Measurements from ENCODE around the gene IL1RAP. TPM values are rescaled to one million over a fixed set of nuclear protein-coding genes. Genes with fewer than 3 reads are reported as not detected.

Gene IL1RAP
- total RNA-seq, 4 donors from 2014 or later, result 4.5 to 13.9 (median 5.2) TPM

DNA sequence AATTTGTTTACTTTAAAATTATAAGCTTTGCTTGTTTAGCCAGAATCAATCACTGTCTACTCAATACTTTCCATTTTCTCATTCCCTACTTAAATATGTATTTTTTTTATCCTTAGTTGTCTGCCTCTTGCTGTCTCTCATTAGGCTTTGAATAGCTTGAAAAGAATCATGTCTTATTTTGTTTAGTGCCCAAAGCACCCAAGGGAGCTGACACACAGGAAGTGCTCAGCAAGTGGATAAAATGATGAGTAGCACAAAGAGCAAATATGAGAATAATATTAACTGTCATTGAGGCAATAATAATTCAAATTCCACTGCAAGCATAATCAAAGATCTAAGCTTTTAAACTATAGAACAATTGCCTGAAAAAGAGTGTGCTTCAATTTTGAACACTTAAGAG lies 19.0 kb upstream of the IL1RAP start:
- no peaks in the 10 kb centered on the region for H3K4me1 ChIP-seq
- DNase-seq (ENCODE audit: extremely low spot score), result no peak
- TF ChIP-seq POLR2A (IDR thresholded peaks at IDR 0.05; ENCODE audit: low read depth) (no peak), POLR2AphosphoS5 (IDR thresholded peaks at IDR 0.05) (no peak), EP300 (IDR thresholded peaks at IDR 0.05) (no peak)
- TF ChIP-seq, protein P1, sequence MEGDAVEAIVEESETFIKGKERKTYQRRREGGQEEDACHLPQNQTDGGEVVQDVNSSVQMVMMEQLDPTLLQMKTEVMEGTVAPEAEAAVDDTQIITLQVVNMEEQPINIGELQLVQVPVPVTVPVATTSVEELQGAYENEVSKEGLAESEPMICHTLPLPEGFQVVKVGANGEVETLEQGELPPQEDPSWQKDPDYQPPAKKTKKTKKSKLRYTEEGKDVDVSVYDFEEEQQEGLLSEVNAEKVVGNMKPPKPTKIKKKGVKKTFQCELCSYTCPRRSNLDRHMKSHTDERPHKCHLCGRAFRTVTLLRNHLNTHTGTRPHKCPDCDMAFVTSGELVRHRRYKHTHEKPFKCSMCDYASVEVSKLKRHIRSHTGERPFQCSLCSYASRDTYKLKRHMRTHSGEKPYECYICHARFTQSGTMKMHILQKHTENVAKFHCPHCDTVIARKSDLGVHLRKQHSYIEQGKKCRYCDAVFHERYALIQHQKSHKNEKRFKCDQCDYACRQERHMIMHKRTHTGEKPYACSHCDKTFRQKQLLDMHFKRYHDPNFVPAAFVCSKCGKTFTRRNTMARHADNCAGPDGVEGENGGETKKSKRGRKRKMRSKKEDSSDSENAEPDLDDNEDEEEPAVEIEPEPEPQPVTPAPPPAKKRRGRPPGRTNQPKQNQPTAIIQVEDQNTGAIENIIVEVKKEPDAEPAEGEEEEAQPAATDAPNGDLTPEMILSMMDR (IDR thresholded peaks at IDR 0.05), result no peak

DNA sequence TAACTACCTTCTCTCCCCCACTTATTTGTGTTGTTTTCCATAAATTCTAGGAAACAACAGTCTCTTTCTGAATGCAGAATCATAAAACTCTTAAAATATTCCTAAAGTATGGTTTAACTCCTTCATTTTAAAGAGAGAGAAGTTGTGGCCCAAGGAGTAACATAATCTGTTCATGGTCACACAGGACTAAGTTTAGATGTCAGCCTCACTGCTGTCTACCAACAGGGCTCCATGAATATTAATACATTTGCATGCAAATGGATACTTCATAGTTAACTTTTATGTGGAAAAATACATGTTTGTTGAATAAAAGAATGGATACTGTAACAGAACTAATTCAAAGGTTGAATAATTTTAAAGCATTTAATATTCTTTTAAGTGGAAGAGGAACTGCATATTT lies 18.5 kb upstream of the IL1RAP start:
- no peaks in the 10 kb centered on the region for H3K9me3 ChIP-seq
- TF ChIP-seq, protein P1 (IDR thresholded peaks at IDR 0.05), result no peak
- TF ChIP-seq POLR2AphosphoS5 (IDR thresholded peaks at IDR 0.05), result no peak
- no peak for TF ChIP-seq EP300 (IDR thresholded peaks at IDR 0.05)
- DNase-seq (ENCODE audit: extremely low spot score), result no peak
- intact Hi-C loops (cut with DNase I), result no loop called here
- no peak overlapping the region for H3K4me3 ChIP-seq
- H3K36me3 ChIP-seq, result no peaks in the 10 kb centered on the region
- no peaks in the 10 kb centered on the region for H3K27me3 ChIP-seq
- no peaks in the 10 kb centered on the region for H3K4me1 ChIP-seq
- H3K27ac ChIP-seq (replicated peaks in 1 of 4), result no peak overlapping the region

More for the DNA sequence above, 19.0 kb upstream of the IL1RAP start:
- Histone ChIP-seq H3K27ac (replicated peaks in 1 of 4) (no peak overlapping the region), H3K4me3 (no peak overlapping the region), H3K9me3 (no peaks in the 10 kb centered on the region), H3K27me3 (no peaks in the 10 kb centered on the region), H3K36me3 (no peaks in the 10 kb centered on the region)
- intact Hi-C loops (cut with DNase I), result no loop called here

DNA sequence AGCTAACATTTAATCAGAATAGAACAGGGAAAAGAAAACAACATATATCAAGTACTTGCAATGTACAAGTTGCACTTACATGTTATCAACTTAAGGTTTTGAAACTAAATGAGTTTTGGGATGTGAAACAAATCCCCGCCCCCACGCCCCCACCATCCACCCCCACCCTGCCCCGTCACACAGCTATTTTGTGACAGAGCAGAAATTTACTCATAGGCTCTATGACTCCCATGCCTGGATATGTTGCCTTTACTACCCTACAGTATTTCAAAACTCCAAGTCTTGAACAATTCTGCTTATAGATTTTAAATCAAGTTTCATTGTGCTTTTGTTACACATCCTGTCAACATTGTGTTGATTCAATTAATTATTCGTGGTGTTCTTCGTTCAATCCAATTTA lies 18.1 kb upstream of the IL1RAP start:
- no peak overlapping the region for H3K4me3 ChIP-seq
- H3K36me3 ChIP-seq, result no peaks in the 10 kb centered on the region
- TF ChIP-seq POLR2A (IDR thresholded peaks at IDR 0.05; ENCODE audit: low read depth) (no peak), EP300 (IDR thresholded peaks at IDR 0.05) (no peak), POLR2AphosphoS5 (IDR thresholded peaks at IDR 0.05) (no peak)
- TF ChIP-seq, protein P1 (IDR thresholded peaks at IDR 0.05), result no peak
- WGBS, result 73% methylated on average over 5 of the region's 5 CpGs
- DNase-seq (ENCODE audit: extremely low spot score), result no peak
- intact Hi-C loops (cut with DNase I), result no loop called here
- H3K9me3 ChIP-seq, result no peaks in the 10 kb centered on the region
- no peak overlapping the region for H3K27ac ChIP-seq (replicated peaks in 1 of 4)
- no peaks in the 10 kb centered on the region for H3K27me3 ChIP-seq
- H3K4me1 ChIP-seq, result no peaks in the 10 kb centered on the region

DNA sequence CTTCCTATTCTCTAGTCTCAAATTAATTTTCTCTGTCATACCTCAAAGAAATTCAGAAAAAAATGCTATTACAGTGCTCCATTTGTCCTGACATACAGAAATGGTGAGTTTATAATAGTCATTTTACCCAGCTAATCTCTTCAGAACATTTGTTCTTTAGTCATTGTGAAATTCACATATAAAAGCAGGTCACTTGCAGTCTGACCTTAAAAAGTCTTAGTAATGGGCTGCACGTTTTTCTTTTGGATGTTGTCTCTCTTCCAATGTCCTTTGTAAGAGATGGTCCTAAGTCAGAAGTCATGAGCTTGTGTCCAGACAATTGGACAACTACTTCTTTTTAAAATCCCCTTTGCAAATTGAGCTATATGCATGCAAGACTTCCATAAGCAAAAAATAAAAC lies 17.0 kb upstream of the IL1RAP start:
- Histone ChIP-seq H3K9me3 (no peaks in the 10 kb centered on the region), H3K27ac (replicated peaks in 1 of 4) (no peak overlapping the region), H3K4me1 (no peaks in the 10 kb centered on the region), H3K4me3 (no peak overlapping the region), H3K27me3 (no peaks in the 10 kb centered on the region), H3K36me3 (no peaks in the 10 kb centered on the region)
- DNase-seq (ENCODE audit: extremely low spot score), result no peak
- TF ChIP-seq POLR2A (IDR thresholded peaks at IDR 0.05; ENCODE audit: low read depth), result no peak
- TF ChIP-seq, protein P1 (IDR thresholded peaks at IDR 0.05), result no peak
- TF ChIP-seq POLR2AphosphoS5 (IDR thresholded peaks at IDR 0.05), result no peak
- TF ChIP-seq EP300 (IDR thresholded peaks at IDR 0.05), result no peak
- intact Hi-C loops (cut with DNase I), result no loop called here
- 9% methylated on average over 1 of the region's 1 CpG for WGBS

DNA sequence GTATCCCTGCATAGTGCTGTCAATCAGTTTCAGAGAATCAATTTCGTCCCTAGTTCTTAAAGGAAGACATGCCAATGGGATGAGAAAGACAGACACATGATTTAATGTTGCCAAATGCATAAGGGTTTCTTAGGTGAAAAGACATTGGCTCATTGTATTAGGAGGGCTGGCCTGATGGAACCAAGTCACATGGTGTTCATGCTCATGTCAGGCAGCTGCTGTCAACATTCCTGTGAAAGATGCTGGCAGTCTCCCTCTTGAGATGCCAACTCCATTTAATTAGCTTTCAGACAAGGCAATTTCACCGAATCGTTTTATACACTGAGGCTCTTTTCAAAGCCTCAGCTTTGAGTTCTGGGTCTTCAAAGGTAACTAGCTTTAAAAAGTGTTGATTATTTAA lies 16.1 kb upstream of the IL1RAP start:
- Histone ChIP-seq H3K4me3 (no peak overlapping the region), H3K36me3 (no peaks in the 10 kb centered on the region), H3K27me3 (no peaks in the 10 kb centered on the region), H3K27ac (replicated peaks in 1 of 4) (no peak overlapping the region), H3K9me3 (no peaks in the 10 kb centered on the region), H3K4me1 (no peaks in the 10 kb centered on the region)
- intact Hi-C loops (cut with DNase I), result no loop called here
- DNase-seq (ENCODE audit: extremely low spot score), result no peak
- TF ChIP-seq POLR2A (IDR thresholded peaks at IDR 0.05; ENCODE audit: low read depth) (no peak), EP300 (IDR thresholded peaks at IDR 0.05) (no peak), POLR2AphosphoS5 (IDR thresholded peaks at IDR 0.05) (no peak)
- TF ChIP-seq, protein P1 (IDR thresholded peaks at IDR 0.05), result no peak
- 77% methylated on average over 3 of the region's 3 CpGs for WGBS

Measured in esophagus muscularis mucosa (tissue), 4 donors.